Endothelial cell of umbilical vein (primary cell): ENCODE measurements around the gene INIP.

Source experiments
- EZH2 ChIP-seq: IDR thresholded peaks from 2 replicates; pipeline ENCODE4 v1.6.1; 2012; ENCODE audit warnings: borderline replicate concordance, low read depth, mild to moderate bottlenecking, moderate library complexity, low read length, inconsistent platforms; ENCODE audit not compliant: severe bottlenecking
- POLR2A ChIP-seq: IDR thresholded peaks from 2 replicates; pipeline ENCODE4 v1.6.1; 2012; ENCODE audit warnings: low read depth, mild to moderate bottlenecking, control low read depth, low read length
- TF ChIP-seq, protein P1 (sequence below), 2 donors: IDR thresholded peaks; 1 replicate in 1 of 2; 2 replicates in 1 of 2; pipeline ENCODE4 v1.5.1; 2011; ENCODE audit warnings: low read length in 2 of 2, mild to moderate bottlenecking in 2 of 2, moderate library complexity in 2 of 2, control low read depth in 1 of 2, inconsistent platforms in 1 of 2, low read depth in 1 of 2; ENCODE audit not compliant: insufficient read depth in 1 of 2; ENCODE audit errors: extremely low read depth in 1 of 2

GRCh38 chr9:112743216-112743836 is 25.4 kb upstream of the INIP start:
- TF ChIP-seq, protein P1, sequence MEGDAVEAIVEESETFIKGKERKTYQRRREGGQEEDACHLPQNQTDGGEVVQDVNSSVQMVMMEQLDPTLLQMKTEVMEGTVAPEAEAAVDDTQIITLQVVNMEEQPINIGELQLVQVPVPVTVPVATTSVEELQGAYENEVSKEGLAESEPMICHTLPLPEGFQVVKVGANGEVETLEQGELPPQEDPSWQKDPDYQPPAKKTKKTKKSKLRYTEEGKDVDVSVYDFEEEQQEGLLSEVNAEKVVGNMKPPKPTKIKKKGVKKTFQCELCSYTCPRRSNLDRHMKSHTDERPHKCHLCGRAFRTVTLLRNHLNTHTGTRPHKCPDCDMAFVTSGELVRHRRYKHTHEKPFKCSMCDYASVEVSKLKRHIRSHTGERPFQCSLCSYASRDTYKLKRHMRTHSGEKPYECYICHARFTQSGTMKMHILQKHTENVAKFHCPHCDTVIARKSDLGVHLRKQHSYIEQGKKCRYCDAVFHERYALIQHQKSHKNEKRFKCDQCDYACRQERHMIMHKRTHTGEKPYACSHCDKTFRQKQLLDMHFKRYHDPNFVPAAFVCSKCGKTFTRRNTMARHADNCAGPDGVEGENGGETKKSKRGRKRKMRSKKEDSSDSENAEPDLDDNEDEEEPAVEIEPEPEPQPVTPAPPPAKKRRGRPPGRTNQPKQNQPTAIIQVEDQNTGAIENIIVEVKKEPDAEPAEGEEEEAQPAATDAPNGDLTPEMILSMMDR (IDR thresholded peaks at IDR 0.05; ENCODE audit: extremely low read depth in 1 of 2, insufficient read depth in 1 of 2, low read depth in 1 of 2, low read length in 2 of 2), result no peak
- TF ChIP-seq EZH2, result no peak
- TF ChIP-seq POLR2A, result no peak
